Fibroblast of skin of scalp (primary cell): ENCODE data around the gene ADTRP.
A peak's percentile ranks its signal among the peaks of the same experiment; 100 is the strongest.

ENCODE experiments used
- DNase-seq: peaks from one replicate; pipeline ENCODE4 v3.0.0-alpha.2; 2013

The ADTRP gene

DNA sequence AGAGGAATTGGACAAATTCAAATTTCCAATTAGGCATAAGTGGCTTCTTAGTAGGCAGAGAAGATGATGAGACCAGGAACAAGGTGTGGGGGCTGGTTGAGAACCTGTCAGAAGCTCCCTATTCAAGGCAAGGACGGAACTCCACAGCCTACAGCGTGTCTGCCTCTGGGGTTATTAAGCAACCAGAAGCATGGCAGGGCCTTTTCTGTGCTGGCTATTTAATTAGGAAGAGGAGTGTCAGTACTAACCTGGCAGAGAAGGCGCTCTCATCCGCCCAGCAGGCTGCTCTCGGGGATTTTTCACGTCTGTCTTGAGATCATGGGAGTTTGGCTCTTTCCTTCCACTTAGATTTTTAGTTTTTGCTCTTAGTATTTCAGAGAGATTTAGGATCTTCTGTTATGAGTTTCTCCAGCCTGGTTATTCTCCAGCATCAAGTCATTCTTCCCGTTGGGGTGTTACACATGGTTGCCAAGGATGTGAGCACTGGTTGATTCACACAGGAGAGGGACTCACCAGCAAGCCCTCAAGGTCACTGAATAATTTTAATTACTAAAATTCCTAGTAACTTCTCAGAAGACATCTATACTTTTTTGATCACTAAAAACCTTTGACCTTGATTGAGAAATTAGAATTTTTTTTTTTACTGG is 23.9 kb downstream of the ADTRP start:
- no peak for DNase-seq

DNA sequence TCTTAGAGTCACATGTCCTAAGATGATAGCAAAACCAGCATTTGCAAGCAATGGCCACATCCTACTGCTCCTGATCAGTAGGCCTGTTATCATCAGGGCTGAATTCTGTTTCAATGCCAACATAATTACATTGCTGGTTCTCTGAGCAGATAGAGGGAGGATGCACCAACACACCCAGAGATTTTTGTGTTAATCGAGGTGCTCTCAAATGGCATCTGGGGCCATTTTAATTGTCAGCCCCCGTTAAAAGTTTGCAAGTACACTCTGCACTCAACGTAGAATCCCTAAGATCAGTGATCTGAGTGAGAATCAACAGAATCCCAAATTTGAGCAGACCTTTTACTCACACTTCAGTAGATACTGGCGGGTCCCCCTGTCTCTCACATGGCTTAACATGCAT is 24.8 kb downstream of the ADTRP start:
- no peak for DNase-seq

DNA sequence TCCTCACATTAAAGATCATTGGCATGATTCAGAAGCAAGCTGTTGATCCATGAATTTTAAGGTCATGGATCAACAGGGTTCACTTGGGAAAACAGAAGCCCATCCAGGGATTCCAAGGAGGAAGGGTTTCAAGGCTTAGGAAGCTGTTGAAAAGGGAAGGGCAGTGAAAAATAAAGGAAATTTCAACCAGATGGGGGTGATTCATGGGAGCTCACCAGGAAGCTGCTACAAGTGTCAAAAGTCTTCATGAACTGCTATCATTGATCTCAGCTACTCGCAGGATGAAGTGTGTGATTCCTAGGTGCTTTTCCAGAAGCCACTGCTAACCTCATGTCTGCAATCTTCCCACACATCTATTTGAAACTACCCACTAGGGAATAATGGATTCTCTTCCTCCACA is 26.2 kb downstream of the ADTRP start:
- no peak for DNase-seq

DNA sequence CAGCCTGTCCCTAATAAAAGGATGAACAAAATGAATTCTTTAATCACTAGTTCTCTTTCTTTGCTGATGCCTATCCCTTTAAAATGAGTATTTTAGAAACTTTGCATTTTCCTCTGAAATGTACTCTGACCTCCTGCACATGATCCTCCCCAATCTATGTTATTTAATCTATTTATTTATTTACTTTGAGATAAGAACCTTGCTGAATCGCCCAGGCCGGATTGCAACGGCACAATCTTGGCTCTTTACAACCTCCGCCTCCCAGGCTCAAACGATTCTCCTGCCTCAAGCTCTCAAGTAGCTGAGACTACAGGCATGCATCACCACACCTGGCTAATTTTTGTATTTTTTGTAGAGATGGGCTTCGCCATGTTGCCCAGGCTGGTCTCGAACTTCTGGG is 27.9 kb downstream of the ADTRP start:
- no peak for DNase-seq

DNA sequence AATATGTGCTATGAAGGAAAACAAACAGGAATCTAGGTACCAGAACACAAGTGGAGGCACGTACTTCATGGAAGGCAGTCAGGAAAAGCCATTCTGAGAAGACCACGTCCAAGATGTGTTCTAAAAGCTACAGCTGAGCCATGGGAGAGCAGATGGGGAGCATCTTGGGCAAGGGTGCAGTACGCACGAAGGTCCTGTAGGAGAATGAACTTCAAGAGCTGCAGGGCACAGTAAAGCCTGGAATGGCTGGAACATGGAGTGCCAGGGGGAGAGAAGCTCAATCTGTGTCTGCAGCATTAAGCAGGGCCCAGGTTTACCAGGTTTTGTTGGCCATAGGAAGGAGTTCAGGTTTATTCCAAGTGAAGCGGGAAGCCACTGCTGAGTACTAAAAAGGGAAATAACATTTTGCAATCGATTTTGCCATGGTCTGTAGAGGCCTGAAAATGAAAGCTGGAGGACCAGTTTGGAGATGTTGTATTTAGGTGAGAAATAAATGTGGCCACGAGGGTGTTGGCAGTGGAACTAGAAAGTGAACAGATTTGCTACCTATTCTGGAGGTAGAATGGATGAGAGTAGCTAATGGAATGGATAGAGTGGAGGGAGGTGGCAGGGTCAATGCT is 29.9 kb downstream of the ADTRP start:
- no peak for DNase-seq

DNA sequence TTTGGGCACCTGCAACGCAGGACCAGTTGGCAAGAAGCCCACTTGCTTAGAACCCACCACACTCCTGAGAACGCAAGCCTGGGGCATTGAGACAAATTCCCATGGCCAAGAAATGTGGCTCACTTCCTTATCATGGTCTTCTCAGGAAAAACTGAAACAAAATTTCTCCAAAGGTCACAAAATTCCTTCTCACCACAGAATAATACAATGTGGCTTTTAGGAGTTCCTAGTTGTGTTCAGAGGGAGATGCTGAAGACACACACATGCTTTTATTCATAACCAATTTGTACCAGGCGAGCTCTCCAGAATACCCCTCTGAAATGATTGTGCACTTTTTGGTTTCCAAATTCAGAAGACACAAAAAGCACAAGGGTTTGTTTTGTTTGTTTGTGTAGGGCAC is 31.6 kb downstream of the ADTRP start:
- DNase-seq: peak; percentile 36

DNA sequence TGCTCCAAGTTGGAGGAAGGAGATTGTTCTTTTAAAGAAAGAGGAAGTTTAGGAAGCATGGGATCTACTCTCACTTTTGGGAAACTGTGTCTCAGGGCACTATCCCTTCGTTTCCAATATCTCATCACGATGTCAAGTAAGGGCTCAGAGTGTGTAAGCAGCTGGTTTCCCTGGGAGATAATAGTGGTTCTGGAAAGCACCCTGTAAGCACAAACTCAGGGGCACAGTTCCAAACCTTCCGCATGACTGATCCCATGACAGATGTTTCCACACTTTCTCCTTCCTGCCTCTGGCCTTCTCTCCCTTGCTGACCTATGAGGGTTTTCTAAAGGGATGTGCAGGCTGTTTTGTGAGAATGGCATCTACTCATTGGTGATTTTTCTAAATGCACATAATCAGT is 33.9 kb downstream of the ADTRP start:
- peak; percentile 19 for DNase-seq

DNA sequence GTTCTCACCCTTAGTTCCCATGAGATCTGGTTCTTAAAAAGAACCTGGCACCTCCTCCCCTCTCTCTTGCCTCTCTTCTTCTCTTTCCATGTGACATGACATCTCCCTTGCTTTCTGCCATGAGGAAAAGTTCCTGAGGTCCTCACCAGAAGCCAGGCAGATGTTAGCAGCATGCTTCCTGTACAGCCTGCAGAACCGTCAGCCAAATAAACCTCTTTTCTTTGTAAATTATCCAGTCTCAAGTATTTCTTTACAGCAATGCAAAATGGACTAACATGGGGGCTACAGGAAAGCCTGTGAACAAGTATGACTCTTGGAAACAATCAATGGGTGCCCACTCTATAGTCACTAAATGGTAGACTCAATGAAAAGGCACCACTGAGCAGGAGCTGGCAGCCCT is 34.5 kb downstream of the ADTRP start:
- DNase-seq: no peak

DNA sequence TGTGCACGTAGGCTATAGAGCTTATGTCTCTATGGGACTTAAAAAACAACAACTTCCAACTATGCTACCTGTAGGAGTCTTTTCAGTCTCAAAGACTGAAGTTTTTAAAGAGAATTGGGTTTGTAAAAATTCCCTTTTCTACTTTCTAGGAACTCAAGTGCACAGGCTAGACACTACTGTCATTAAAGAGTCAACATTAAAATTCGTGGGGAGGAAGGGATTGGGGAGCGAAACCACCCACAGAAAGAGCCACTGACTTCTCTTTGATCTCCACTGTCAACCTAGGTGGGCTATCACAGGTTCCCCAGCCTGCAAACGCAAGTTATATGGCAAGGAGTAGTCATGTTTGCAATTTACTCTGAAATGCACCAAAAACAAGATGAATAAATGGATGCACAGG is 37.7 kb downstream of the ADTRP start:
- no peak for DNase-seq

DNA sequence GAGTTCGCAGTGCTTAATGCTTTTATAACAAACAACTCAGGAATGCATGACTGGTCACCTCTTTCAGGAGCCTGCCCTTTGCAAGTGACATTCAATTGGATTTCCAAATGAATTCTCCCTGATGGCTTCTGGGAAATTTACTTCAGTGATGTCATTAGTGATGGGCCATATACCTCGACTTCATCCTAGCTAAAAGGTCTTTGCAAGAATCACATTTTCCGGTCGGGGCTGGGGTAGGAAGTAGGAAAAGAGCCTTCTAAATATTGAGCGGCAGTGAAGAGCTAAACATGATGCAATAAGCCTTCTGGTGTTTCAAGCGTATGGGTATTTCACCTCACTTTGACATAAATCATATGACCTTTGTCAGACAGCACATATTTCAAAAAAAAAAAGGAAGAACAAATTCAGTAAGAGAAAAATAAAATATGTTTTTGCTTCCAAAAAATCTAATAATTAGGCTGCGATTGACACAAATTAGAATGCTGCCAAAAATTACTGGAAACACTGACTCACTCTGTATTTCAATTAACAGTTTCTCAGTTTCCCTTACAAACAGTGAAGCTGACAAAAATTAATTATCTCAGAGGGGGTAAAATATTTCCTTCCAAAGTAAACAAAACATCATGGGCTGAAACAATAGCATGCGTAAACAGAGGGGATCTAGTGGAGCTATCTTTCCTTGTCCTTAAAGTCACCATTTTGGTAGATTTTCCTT is 39.8 kb downstream of the ADTRP start:
- no peak for DNase-seq

DNA sequence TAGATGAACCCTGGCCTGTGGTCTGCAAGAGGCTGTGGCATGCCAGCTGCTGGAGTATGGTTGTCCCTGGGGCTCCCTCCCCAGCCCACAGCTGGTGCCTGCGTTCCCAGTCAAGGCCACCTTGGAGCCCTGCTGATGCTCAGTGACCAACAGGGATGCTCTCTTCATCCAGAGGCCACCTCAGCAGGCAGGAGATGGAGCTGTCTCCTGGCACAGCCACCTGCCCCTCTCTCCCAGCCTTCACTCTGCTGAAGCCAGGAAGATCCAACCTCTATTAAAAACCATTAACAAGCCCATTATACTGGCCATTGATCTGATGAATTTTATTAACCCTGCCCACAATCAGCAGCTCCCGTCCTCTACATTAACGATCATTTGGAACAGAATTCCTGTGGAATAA is 40.4 kb downstream of the ADTRP start:
- no peak for DNase-seq

DNA sequence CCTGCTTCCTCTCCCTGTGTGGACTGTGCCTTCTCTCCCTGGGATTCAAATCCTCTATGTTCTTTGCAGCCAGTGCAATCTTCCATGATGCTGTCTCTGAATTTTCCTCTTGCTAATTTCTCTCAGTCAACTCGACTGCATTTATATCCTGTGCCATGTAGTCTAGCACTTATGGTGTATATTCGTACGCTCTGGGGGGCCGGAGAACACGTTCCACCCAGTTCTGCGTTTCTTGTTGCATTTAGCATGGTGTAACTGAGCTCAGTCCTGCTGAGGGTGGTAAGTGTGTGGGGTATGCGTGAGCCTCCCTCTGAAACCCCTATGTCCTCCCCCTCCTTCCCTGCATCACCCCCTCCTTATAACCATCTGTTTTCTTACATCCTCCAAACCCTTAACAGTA is 42.0 kb downstream of the ADTRP start:
- no peak for DNase-seq

DNA sequence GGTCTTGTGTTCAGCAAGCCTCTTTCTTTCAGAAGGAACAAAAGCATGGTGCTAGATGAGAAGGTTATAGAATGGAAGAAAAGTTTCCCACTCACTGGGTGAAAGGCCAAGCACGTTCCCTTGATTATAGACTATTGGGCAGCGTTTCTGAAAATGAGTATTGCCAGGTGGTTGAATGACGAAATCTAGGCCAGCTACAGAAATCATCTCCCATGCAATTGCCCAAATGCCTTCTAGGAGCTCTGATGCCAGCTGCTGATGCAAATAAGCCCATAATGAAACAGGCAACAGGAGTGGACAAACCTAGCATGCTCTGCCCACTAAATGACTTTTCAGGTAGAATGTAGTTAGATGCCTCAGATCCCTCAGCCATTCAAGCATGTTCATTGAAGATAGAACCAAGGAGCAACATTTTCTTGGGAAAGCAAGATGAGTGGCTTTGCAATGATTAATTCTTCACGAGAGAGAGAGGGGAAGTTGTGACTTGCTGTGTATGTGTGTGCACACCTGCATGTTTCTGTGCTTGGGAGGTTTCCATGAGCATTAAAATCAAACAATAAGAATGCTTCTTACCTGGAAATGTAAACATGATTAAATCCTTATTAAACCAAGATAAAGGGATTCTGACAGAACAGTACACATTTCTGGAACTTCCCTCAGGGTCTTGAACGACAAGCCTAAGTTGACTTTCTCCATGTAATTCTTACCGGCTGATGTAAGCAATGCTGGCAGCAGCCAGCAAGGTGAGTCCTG is 43.6 kb downstream of the ADTRP start:
- no peak for DNase-seq

DNA sequence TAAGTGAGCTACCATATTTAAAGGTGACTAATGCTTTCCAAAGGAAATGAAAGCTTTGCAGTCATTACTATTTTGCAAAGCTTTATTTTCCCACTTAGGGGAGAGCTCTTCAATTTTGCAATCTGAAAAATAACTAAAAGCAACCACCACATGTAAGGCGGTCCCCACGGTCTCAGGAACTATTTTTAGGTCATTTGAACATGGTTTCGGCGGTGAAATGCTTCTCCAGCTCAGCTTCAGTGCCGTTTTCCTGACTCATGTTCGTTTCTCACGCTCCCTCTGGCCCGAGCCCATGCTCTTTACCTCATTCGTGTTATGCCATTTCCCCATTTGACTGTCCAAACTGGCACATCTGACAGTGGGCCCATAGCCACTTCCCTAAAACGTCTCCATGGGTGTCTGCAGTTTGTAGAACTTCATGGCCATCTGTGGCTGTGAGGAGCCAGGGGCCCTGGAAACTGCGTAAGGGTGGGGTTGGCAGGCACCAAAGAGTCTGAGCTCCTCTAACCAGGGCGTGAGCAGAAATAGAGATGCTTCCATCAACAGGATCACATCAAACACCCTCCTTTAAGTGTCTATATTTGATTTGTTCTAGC is 46.5 kb downstream of the ADTRP start:
- DNase-seq: peak; percentile 70

DNA sequence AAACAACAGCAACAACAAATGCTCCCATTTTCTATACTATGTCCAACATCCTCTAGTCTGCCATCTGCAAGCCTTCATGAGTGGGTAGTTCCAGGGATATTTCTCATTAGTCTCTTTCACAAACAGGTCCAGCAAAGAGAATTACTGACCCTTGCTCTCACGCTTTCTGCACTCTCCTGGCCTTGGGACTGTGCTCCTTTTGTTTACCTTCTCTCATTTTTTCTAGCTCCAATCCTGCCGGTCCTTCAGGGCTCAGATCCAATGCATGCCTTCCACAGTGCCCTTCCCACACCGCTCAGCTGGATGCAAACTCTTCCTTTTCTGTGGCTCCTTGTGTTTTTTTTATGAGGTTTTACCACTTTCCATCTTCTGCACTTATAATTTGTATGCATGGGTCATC is 47.2 kb downstream of the ADTRP start:
- DNase-seq: no peak

DNA sequence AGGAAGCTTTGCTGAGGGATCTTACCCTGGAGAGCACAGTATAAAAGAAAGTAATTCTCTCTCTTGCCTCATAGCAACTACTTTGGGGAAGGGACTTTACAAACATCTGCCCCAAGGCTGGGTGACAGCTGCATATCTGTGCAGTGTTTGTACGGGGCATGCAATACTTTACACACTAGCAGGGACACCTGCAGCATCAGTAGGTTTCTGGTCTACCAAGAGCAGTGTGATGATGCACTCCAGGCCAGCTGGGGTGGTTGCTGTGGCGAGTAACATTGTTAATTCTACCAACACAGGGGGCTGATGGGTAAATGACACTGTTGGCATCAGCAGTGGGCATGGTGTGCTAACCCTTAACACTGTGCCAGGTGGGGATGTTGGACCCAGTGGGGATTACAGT is 48.0 kb downstream of the ADTRP start:
- DNase-seq: no peak

DNA sequence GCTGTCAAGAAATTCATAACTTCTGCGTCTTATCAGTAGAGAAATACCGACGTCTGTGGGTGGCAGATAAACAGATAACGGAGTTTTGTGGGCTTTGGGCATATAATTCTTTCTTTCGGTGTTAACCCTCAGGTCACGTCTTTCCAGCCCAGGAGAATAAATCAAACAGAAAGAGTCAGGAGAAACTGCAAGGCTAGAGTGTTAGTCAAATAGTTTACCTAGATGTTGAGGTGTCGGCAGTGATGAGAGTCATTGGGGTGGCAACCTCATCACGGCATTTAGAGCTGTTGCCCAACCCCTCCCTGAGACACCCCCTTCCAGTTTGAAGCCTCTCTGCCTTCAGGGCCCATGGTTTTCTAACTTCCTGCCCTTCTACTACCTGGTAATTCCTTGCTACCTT is 49.5 kb downstream of the ADTRP start:
- DNase-seq: no peak

DNA sequence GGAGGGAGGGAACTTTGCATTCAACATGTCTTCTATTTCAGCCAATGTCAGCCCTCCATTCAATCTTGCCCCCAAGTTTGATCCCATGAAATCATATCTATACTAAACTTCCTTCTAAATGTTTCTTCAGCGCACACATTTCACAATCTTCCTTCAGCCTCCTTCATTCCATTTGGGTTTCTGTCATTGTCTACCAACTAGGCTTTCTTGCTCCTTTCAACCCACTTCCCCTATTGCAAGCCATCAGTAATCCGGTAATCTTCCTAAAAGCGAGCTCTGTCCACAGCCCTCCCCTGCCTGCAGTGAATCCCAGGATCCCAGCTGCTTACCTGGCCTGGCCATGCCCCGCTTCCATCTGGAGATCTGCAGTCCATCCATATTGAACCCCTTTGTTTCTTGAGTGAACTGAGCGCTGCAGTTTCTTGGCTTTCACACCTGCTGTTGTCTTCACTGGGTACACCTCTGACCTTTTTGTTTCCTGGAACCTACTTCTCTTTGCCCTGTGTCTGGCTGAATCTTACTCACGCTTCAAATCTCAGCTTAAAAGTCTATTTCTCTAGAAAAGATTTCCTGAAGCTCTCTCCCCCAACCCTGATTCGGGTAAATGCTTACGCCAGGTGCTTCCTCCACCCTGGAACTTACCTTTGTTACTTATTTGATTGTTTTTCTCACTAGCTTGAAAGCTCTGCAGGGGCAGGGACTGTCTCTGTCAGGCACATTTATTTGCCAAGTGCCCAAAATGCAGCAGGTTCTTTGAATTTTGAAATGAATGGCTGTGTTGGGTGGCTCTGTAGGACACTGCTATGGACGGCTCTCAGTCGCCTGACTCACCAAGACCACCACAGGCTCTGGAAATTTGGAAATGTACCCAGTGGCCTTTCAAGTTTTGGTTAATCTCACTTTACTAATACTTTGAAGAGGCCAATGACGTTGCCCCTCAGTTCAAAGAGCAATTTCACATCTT is 50.3 kb downstream of the ADTRP start:
- no peak for DNase-seq

DNA sequence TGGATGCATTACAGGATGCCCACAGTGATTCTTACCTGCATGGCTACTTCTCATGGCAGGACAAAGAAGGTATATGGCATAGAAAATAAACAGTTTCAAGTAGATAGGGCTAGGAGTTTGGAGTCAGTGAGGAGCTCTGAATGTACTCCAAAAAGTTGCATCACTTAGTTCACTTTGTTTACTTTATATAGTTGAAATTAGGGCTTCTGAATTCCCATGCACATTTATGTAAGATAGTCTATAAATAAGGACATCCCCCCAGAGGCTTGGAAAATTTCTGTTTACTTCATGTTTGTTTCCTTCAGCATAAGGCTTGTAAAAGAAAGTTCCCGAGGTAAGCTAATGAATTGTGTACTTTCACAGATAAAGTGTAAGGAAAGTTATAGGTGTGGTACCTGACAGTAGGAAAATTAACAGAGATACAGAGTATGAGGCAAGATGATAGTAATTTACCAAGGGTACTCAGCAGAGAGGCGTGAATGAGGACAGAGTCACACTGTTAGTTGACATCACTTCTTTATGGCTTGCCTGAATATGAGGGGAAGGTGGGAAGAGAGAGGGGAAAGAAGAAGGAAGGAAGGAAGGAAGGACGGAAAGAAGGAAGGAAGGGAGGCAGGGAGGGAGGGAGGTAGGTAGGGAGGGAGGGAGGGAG is 51.1 kb downstream of the ADTRP start:
- no peak for DNase-seq

DNA sequence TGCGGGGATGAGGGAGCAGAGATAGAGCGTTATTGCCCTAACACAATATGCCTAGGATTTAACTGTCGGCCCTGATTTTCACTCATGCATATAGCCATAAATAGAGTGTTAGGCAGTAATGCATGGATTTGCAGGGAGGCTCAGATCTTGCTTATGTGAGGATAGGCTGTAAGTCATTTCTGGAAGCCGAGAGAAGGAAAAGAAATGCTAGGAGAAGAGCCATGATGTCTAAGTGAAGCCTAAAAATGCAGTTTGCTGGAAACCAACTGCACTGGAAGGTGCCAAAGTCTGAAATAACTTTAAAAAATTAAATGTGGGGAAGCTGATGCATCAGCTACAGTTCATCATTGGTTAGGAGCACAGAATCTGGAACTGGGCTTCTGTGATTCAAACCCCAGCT is 54.3 kb downstream of the ADTRP start:
- DNase-seq: no peak
